HEK293 (cell line): ENCODE measurements around the gene RPS17.

Experiments used
- IKZF3 ChIP-seq: fragments of 450-650 bp; IDR thresholded peaks from 2 replicates; pipeline ENCODE4 v1.5.0; 2018; ENCODE audit warnings: missing biosample characterization, mild to moderate bottlenecking, missing genetic modification characterization, moderate library complexity
- MYNN ChIP-seq: fragments of 450-650 bp; formaldehyde crosslinking; IDR thresholded peaks from 2 replicates; pipeline ENCODE4 v1.5.1; 2016; ENCODE audit warnings: missing biosample characterization, missing genetic modification characterization, borderline replicate concordance
- OSR2 ChIP-seq: fragments of 450-650 bp; formaldehyde crosslinking; IDR thresholded peaks from 2 replicates; pipeline ENCODE4 v1.5.1; 2016; ENCODE audit warnings: missing biosample characterization, missing genetic modification characterization
- SP7 ChIP-seq: fragments of 450-650 bp; formaldehyde crosslinking; IDR thresholded peaks from 2 replicates; pipeline ENCODE4 v1.5.1; 2016; ENCODE audit warnings: missing biosample characterization, missing genetic modification characterization
- TRIM28 ChIP-seq: IDR thresholded peaks from 2 replicates; pipeline ENCODE4 v1.6.1; 2011; ENCODE audit warnings: low read length, control low read depth, borderline replicate concordance
- YY1 ChIP-seq: fragments of 450-650 bp; formaldehyde crosslinking; IDR thresholded peaks from 2 replicates; pipeline ENCODE4 v1.5.1; 2018; ENCODE audit warnings: missing biosample characterization, missing genetic modification characterization
- ZNF24 ChIP-seq: fragments of 450-650 bp; formaldehyde crosslinking; IDR thresholded peaks from 2 replicates; pipeline ENCODE4 v1.5.1; 2016; ENCODE audit warnings: missing biosample characterization, missing genetic modification characterization
- ZNF366 ChIP-seq: fragments of 450-650 bp; formaldehyde crosslinking; conservative IDR thresholded peaks from 2 replicates; pipeline ENCODE4 v1.5.1; 2016; ENCODE audit warnings: missing biosample characterization, missing genetic modification characterization
- ZNF501 ChIP-seq: fragments of 450-650 bp; formaldehyde crosslinking; IDR thresholded peaks from 2 replicates; pipeline ENCODE4 v1.5.1; 2016; ENCODE audit warnings: missing biosample characterization, missing genetic modification characterization
- ZNF514 ChIP-seq: fragments of 450-650 bp; formaldehyde crosslinking; IDR thresholded peaks from 2 replicates; pipeline ENCODE4 v1.5.1; 2016; ENCODE audit warnings: missing biosample characterization, missing genetic modification characterization
- ZNF610 ChIP-seq: fragments of 450-650 bp; formaldehyde crosslinking; IDR thresholded peaks from 2 replicates; pipeline ENCODE4 v1.5.1; 2016; ENCODE audit warnings: missing biosample characterization, missing genetic modification characterization, borderline replicate concordance
- ZNF654 ChIP-seq: fragments of 450-650 bp; formaldehyde crosslinking; IDR thresholded peaks from 2 replicates; pipeline ENCODE4 v1.5.1; 2016; ENCODE audit warnings: low read depth, missing biosample characterization, missing genetic modification characterization
- TF ChIP-seq, protein P1 (sequence below): fragments of 450-650 bp; formaldehyde crosslinking; IDR thresholded peaks from 2 replicates; pipeline ENCODE4 v1.5.1; 2016; ENCODE audit warnings: missing biosample characterization, missing genetic modification characterization
- TF ChIP-seq, protein P2 (sequence below): fragments of 450-650 bp; formaldehyde crosslinking; conservative IDR thresholded peaks from 2 replicates; pipeline ENCODE4 v1.5.1; 2016; ENCODE audit warnings: low read depth, missing biosample characterization, missing genetic modification characterization
- TF ChIP-seq, protein P3 (sequence below): fragments of 450-650 bp; formaldehyde crosslinking; IDR thresholded peaks from 2 replicates; pipeline ENCODE4 v1.5.1; 2016; ENCODE audit warnings: missing biosample characterization, missing genetic modification characterization
- TF ChIP-seq, protein P4 (sequence below): fragments of 450-650 bp; IDR thresholded peaks from 2 replicates; pipeline ENCODE4 v1.5.1; 2018; ENCODE audit warnings: missing biosample characterization, mild to moderate bottlenecking, missing genetic modification characterization
- TF ChIP-seq, protein P5 (sequence below): fragments of 450-650 bp; formaldehyde crosslinking; IDR thresholded peaks from 2 replicates; pipeline ENCODE4 v1.5.1; 2016; ENCODE audit warnings: missing biosample characterization, missing genetic modification characterization
- TF ChIP-seq, protein P6 (sequence below): fragments of 450-650 bp; formaldehyde crosslinking; IDR thresholded peaks from 2 replicates; pipeline ENCODE4 v1.5.1; 2016; ENCODE audit warnings: missing biosample characterization, missing genetic modification characterization
- TF ChIP-seq, protein P7 (sequence below): fragments of 450-650 bp; formaldehyde crosslinking; IDR thresholded peaks from 2 replicates; pipeline ENCODE4 v1.5.1; 2017; ENCODE audit warnings: missing biosample characterization, missing genetic modification characterization
- TF ChIP-seq, protein P8 (sequence below): fragments of 450-650 bp; formaldehyde crosslinking; IDR thresholded peaks from 2 replicates; pipeline ENCODE4 v1.5.1; 2016; ENCODE audit warnings: missing biosample characterization, missing genetic modification characterization, borderline replicate concordance

Gene RPS17

DNA sequence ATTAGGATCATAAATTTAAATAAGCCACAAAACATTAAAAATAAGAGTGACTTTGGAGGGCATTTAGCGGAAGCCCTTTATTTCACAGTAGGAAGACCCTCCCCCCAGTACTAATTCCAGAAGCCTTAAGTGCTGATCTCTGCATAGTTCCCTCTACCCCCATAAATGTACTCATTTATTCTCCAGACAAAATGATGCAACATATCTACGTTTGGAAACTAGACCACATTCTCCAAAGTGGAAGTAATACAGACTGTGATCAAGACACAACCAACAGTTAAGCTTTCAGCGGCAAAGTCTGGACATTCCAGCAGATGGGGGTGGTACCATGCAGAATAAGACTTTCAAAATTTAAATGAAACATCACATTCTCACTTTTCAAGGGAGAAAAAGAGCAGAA lies 44.8 kb upstream of the RPS17 start (continued):
- TF ChIP-seq, protein P1, sequence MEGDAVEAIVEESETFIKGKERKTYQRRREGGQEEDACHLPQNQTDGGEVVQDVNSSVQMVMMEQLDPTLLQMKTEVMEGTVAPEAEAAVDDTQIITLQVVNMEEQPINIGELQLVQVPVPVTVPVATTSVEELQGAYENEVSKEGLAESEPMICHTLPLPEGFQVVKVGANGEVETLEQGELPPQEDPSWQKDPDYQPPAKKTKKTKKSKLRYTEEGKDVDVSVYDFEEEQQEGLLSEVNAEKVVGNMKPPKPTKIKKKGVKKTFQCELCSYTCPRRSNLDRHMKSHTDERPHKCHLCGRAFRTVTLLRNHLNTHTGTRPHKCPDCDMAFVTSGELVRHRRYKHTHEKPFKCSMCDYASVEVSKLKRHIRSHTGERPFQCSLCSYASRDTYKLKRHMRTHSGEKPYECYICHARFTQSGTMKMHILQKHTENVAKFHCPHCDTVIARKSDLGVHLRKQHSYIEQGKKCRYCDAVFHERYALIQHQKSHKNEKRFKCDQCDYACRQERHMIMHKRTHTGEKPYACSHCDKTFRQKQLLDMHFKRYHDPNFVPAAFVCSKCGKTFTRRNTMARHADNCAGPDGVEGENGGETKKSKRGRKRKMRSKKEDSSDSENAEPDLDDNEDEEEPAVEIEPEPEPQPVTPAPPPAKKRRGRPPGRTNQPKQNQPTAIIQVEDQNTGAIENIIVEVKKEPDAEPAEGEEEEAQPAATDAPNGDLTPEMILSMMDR, result peak; percentile 31; the same call in 1 of the 2 replicates
- TF ChIP-seq, protein P2, sequence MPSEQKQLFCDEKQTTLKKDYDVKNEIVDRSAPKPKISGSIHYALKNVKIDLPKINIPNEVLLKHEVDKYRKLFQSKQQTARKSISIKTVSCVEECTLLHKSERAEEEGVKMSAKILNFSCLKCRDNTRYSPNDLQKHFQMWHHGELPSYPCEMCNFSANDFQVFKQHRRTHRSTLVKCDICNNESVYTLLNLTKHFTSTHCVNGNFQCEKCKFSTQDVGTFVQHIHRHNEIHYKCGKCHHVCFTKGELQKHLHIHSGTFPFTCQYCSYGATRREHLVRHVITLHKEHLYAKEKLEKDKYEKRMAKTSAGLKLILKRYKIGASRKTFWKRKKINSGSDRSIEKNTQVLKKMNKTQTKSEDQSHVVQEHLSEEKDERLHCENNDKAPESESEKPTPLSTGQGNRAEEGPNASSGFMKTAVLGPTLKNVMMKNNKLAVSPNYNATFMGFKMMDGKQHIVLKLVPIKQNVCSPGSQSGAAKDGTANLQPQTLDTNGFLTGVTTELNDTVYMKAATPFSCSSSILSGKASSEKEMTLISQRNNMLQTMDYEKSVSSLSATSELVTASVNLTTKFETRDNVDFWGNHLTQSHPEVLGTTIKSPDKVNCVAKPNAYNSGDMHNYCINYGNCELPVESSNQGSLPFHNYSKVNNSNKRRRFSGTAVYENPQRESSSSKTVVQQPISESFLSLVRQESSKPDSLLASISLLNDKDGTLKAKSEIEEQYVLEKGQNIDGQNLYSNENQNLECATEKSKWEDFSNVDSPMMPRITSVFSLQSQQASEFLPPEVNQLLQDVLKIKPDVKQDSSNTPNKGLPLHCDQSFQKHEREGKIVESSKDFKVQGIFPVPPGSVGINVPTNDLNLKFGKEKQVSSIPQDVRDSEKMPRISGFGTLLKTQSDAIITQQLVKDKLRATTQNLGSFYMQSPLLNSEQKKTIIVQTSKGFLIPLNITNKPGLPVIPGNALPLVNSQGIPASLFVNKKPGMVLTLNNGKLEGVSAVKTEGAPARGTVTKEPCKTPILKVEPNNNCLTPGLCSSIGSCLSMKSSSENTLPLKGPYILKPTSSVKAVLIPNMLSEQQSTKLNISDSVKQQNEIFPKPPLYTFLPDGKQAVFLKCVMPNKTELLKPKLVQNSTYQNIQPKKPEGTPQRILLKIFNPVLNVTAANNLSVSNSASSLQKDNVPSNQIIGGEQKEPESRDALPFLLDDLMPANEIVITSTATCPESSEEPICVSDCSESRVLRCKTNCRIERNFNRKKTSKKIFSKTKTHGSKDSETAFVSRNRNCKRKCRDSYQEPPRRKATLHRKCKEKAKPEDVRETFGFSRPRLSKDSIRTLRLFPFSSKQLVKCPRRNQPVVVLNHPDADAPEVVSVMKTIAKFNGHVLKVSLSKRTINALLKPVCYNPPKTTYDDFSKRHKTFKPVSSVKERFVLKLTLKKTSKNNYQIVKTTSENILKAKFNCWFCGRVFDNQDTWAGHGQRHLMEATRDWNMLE (tag by site-specific recombination), result peak; percentile 28; the same call in 1 of the 2 replicates
- TF ChIP-seq, protein P3, sequence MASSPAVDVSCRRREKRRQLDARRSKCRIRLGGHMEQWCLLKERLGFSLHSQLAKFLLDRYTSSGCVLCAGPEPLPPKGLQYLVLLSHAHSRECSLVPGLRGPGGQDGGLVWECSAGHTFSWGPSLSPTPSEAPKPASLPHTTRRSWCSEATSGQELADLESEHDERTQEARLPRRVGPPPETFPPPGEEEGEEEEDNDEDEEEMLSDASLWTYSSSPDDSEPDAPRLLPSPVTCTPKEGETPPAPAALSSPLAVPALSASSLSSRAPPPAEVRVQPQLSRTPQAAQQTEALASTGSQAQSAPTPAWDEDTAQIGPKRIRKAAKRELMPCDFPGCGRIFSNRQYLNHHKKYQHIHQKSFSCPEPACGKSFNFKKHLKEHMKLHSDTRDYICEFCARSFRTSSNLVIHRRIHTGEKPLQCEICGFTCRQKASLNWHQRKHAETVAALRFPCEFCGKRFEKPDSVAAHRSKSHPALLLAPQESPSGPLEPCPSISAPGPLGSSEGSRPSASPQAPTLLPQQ (tag by site-specific recombination), result peak; percentile 60
- TF ChIP-seq, protein P4, sequence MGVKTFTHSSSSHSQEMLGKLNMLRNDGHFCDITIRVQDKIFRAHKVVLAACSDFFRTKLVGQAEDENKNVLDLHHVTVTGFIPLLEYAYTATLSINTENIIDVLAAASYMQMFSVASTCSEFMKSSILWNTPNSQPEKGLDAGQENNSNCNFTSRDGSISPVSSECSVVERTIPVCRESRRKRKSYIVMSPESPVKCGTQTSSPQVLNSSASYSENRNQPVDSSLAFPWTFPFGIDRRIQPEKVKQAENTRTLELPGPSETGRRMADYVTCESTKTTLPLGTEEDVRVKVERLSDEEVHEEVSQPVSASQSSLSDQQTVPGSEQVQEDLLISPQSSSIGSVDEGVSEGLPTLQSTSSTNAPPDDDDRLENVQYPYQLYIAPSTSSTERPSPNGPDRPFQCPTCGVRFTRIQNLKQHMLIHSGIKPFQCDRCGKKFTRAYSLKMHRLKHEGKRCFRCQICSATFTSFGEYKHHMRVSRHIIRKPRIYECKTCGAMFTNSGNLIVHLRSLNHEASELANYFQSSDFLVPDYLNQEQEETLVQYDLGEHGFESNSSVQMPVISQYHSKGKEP, result 0 out of 2 replicates have a peak, but pooled peaks have one; percentile 19
- TF ChIP-seq SP7 (tag by site-specific recombination) (0 out of 2 replicates have a peak, but pooled peaks have one; percentile 30), YY1 (tag by site-specific recombination) (no peak), ZNF514 (tag by site-specific recombination) (no peak), MYNN (tag by site-specific recombination) (no peak), ZNF610 (no peak), ZNF366 (tag by site-specific recombination) (peak; percentile 20; the same call in 1 of the 2 replicates), TRIM28 (no peak), ZNF24 (peak; percentile 40; the same call in 1 of the 2 replicates), ZNF501 (0 out of 2 replicates have a peak, but pooled peaks have one; percentile 26), IKZF3 (tag by site-specific recombination) (peak; percentile 54; the same call in 1 of the 2 replicates), ZNF654 (tag by site-specific recombination) (0 out of 2 replicates have a peak, but pooled peaks have one; percentile 25), OSR2 (tag by site-specific recombination) (0 out of 2 replicates have a peak, but pooled peaks have one; percentile 22)
- TF ChIP-seq, protein P5, sequence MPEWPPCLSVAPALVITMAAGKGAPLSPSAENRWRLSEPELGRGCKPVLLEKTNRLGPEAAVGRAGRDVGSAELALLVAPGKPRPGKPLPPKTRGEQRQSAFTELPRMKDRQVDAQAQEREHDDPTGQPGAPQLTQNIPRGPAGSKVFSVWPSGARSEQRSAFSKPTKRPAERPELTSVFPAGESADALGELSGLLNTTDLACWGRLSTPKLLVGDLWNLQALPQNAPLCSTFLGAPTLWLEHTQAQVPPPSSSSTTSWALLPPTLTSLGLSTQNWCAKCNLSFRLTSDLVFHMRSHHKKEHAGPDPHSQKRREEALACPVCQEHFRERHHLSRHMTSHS (tag by site-specific recombination), result no peak
- TF ChIP-seq, protein P6, sequence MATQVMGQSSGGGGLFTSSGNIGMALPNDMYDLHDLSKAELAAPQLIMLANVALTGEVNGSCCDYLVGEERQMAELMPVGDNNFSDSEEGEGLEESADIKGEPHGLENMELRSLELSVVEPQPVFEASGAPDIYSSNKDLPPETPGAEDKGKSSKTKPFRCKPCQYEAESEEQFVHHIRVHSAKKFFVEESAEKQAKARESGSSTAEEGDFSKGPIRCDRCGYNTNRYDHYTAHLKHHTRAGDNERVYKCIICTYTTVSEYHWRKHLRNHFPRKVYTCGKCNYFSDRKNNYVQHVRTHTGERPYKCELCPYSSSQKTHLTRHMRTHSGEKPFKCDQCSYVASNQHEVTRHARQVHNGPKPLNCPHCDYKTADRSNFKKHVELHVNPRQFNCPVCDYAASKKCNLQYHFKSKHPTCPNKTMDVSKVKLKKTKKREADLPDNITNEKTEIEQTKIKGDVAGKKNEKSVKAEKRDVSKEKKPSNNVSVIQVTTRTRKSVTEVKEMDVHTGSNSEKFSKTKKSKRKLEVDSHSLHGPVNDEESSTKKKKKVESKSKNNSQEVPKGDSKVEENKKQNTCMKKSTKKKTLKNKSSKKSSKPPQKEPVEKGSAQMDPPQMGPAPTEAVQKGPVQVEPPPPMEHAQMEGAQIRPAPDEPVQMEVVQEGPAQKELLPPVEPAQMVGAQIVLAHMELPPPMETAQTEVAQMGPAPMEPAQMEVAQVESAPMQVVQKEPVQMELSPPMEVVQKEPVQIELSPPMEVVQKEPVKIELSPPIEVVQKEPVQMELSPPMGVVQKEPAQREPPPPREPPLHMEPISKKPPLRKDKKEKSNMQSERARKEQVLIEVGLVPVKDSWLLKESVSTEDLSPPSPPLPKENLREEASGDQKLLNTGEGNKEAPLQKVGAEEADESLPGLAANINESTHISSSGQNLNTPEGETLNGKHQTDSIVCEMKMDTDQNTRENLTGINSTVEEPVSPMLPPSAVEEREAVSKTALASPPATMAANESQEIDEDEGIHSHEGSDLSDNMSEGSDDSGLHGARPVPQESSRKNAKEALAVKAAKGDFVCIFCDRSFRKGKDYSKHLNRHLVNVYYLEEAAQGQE (tag by site-specific recombination), result no peak
- TF ChIP-seq, protein P7, sequence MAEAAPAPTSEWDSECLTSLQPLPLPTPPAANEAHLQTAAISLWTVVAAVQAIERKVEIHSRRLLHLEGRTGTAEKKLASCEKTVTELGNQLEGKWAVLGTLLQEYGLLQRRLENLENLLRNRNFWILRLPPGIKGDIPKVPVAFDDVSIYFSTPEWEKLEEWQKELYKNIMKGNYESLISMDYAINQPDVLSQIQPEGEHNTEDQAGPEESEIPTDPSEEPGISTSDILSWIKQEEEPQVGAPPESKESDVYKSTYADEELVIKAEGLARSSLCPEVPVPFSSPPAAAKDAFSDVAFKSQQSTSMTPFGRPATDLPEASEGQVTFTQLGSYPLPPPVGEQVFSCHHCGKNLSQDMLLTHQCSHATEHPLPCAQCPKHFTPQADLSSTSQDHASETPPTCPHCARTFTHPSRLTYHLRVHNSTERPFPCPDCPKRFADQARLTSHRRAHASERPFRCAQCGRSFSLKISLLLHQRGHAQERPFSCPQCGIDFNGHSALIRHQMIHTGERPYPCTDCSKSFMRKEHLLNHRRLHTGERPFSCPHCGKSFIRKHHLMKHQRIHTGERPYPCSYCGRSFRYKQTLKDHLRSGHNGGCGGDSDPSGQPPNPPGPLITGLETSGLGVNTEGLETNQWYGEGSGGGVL (tag by site-specific recombination), result peak; percentile 63
- TF ChIP-seq, protein P8, sequence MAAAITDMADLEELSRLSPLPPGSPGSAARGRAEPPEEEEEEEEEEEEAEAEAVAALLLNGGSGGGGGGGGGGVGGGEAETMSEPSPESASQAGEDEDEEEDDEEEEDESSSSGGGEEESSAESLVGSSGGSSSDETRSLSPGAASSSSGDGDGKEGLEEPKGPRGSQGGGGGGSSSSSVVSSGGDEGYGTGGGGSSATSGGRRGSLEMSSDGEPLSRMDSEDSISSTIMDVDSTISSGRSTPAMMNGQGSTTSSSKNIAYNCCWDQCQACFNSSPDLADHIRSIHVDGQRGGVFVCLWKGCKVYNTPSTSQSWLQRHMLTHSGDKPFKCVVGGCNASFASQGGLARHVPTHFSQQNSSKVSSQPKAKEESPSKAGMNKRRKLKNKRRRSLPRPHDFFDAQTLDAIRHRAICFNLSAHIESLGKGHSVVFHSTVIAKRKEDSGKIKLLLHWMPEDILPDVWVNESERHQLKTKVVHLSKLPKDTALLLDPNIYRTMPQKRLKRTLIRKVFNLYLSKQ (tag by site-specific recombination), result no peak
